HepG2 (cell line): ENCODE data around the gene TBC1D5. TPM values are rescaled to one million over a fixed set of nuclear protein-coding genes. Genes with fewer than 3 reads are reported as not detected.

Experiments
- ATAC-seq: fragments of 200-7000 bp; cut with Tn5 transposase; 3 replicates; pipeline ENCODE4 v1.9.1; 2020; ENCODE audit warnings: mild to moderate bottlenecking, moderate library complexity
- BruUV-seq: library from RNA; stranded (reverse); fragments of 400-500 nt; replicated peaks from 2 replicates; lab custom pipeline; 2021; lab: Mats Ljungman, UMichigan
- CTCF ChIA-PET: fragments of 300-600 bp; formaldehyde crosslinking; extraction: SDS; loops from one replicate; lab custom pipeline; 2021; ENCODE audit warnings: low total read pairs, inconsistent platforms, low intra/inter-chr PET ratio; lab: Yijun Ruan, JAX
- POLR2A ChIA-PET: fragments of 350-600 bp; sonication (Branson Sonifier 250); formaldehyde crosslinking; loops from one replicate; lab custom pipeline; 2020; ENCODE audit warnings: antibody characterized with exemption, inconsistent platforms; lab: Yijun Ruan, JAX
- DNase-seq: peaks from one replicate; pipeline ENCODE4 v3.0.0-alpha.2; 2015; ENCODE audit warnings: low spot score
- FAIRE-seq: peaks from 3 replicates; lab custom pipeline; 2011; peaks lifted over from hg19 to GRCh38; lab: Jason Lieb, UNC
- H2AFZ ChIP-seq: one replicate; pipeline ENCODE4 v1.6.1; 2011; ENCODE audit warnings: low read length, inconsistent platforms
- H3K27ac ChIP-seq: fragments of 300-600 bp; 3 replicates; pipeline ENCODE4 v1.8.0; 2011; ENCODE audit warnings: mixed run types, mild to moderate bottlenecking, mixed read lengths, low read length, inconsistent platforms; ENCODE audit not compliant: insufficient read depth; ENCODE audit errors: extremely low read length
- H3K27me3 ChIP-seq, 2 experiments: fragments of 200-600 bp in 1 of 2; 2 replicates in 1 of 2; 3 replicates in 1 of 2; pipeline versions ENCODE4 v1.6.0 to v1.8.0; 2011; ENCODE audit warnings: low read length in 2 of 2, mild to moderate bottlenecking in 2 of 2, moderate library complexity in 2 of 2, inconsistent platforms in 1 of 2; ENCODE audit not compliant: insufficient read depth in 2 of 2, control insufficient read depth in 1 of 2
- H3K36me3 ChIP-seq, 2 experiments: fragments of 200-600 bp in 1 of 2; replicated peaks in 1 of 2; 2 replicates in 1 of 2; 3 replicates in 1 of 2; pipeline versions ENCODE4 v1.5.1 to v1.8.0; 2011; ENCODE audit warnings: low read length in 2 of 2, inconsistent platforms in 1 of 2; ENCODE audit not compliant: insufficient read depth in 2 of 2, control insufficient read depth in 1 of 2
- H3K4me1 ChIP-seq: 2 replicates; pipeline ENCODE4 v1.5.1; 2012; ENCODE audit warnings: low read length, inconsistent platforms; ENCODE audit not compliant: insufficient read depth
- H3K4me2 ChIP-seq: 2 replicates; pipeline ENCODE4 v1.6.0; 2011; ENCODE audit warnings: low read depth, low read length, inconsistent platforms
- H3K4me3 ChIP-seq, 3 experiments: fragments of 200-600 bp in 1 of 3; sonication (generic), shearing (Covaris generic) in 1 of 3; replicated peaks in 1 of 3; 2 replicates each; pipeline ENCODE4 v1.5.1; 2011 to 2016; ENCODE audit warnings: low read length in 3 of 3, inconsistent platforms in 2 of 3, low read depth in 2 of 3, mild to moderate bottlenecking in 2 of 3, control low read depth in 1 of 3, mixed read lengths in 1 of 3; ENCODE audit not compliant: insufficient read depth in 1 of 3
- H3K79me2 ChIP-seq: one replicate; pipeline ENCODE4 v1.6.1; 2011; ENCODE audit warnings: low read length, inconsistent platforms; ENCODE audit not compliant: insufficient read depth
- H3K9ac ChIP-seq: 2 replicates; pipeline ENCODE4 v1.6.0; 2011; ENCODE audit warnings: mild to moderate bottlenecking, low read depth, low read length, inconsistent platforms; ENCODE audit not compliant: insufficient read depth
- H3K9me3 ChIP-seq: 2 replicates; pipeline ENCODE4 v1.5.1; 2012; ENCODE audit warnings: mild to moderate bottlenecking, low read length
- H4K20me1 ChIP-seq: 2 replicates; pipeline ENCODE4 v1.6.0; 2011; ENCODE audit warnings: inconsistent platforms, mild to moderate bottlenecking, low read length, moderate library complexity; ENCODE audit not compliant: insufficient read depth
- ARHGAP35 ChIP-seq: sonication (generic); formaldehyde crosslinking; IDR thresholded peaks from 2 replicates; pipeline ENCODE4 v1.9.0; 2022; ENCODE audit warnings: mild to moderate bottlenecking, inconsistent platforms, moderate library complexity, missing genetic modification reagents, borderline replicate concordance
- ELF1 ChIP-seq: sonication (generic); formaldehyde crosslinking; IDR thresholded peaks from 2 replicates; pipeline ENCODE4 v1.4.0; 2020; ENCODE audit warnings: missing genetic modification reagents
- ETV6 ChIP-seq: sonication (generic); formaldehyde crosslinking; conservative IDR thresholded peaks from 2 replicates; pipeline ENCODE4 v1.4.0; 2020; ENCODE audit warnings: missing genetic modification reagents
- FOXP4 ChIP-seq: sonication (generic); formaldehyde crosslinking; IDR thresholded peaks from 2 replicates; pipeline ENCODE4 v1.4.0; 2020; ENCODE audit warnings: missing genetic modification reagents
- HOMEZ ChIP-seq: IDR thresholded peaks from 2 replicates; pipeline ENCODE4 v1.6.1; 2016; ENCODE audit warnings: low read depth
- IRF1 ChIP-seq: sonication (generic); formaldehyde crosslinking; IDR thresholded peaks from 2 replicates; pipeline ENCODE4 v1.4.0; 2020; ENCODE audit warnings: low read depth, mild to moderate bottlenecking, missing genetic modification reagents
- MAZ ChIP-seq, 2 experiments: sonication (generic) in 1 of 2; formaldehyde crosslinking in 1 of 2; IDR thresholded peaks; 2 replicates each; pipeline versions ENCODE4 v1.5.0 to v1.6.1; 2012 to 2020; ENCODE audit warnings: low read depth in 2 of 2, mild to moderate bottlenecking in 2 of 2, borderline replicate concordance in 1 of 2, improper control_type of control experiment in 1 of 2, low read length in 1 of 2, missing genetic modification reagents in 1 of 2, moderate library complexity in 1 of 2
- TIGD3 ChIP-seq: sonication (generic); formaldehyde crosslinking; IDR thresholded peaks from 2 replicates; pipeline ENCODE4 v1.5.1; 2020; ENCODE audit warnings: mild to moderate bottlenecking, missing genetic modification reagents, borderline replicate concordance
- ZBTB37 ChIP-seq: sonication (generic); formaldehyde crosslinking; IDR thresholded peaks from 2 replicates; pipeline ENCODE4 v1.4.0; 2020; ENCODE audit warnings: mild to moderate bottlenecking, missing genetic modification reagents
- ZNF430 ChIP-seq: sonication (generic); formaldehyde crosslinking; IDR thresholded peaks from 2 replicates; pipeline ENCODE4 v1.9.0; 2021; ENCODE audit warnings: mild to moderate bottlenecking, missing genetic modification reagents
- ZNF441 ChIP-seq: sonication (generic); formaldehyde crosslinking; IDR thresholded peaks from 2 replicates; pipeline ENCODE4 v1.7.0; 2021; ENCODE audit warnings: missing genetic modification reagents, borderline replicate concordance
- ZNF484 ChIP-seq: sonication (generic); formaldehyde crosslinking; IDR thresholded peaks from 2 replicates; pipeline ENCODE4 v1.5.1; 2020; ENCODE audit warnings: mild to moderate bottlenecking, low read depth, missing genetic modification reagents, borderline replicate concordance
- WGBS: methylation state at CpG from one replicate; pipeline ENCODE4 v1.1.6; 2017; ENCODE audit warnings: low lambda C conversion rate; 5-methylcytosine and 5-hydroxymethylcytosine counted together
- in situ Hi-C: cut with HindIII; loops from 2 replicates; pipeline ENCODE4 v1.10.0; 2017; ENCODE audit warnings: low pct_unique_long_range_greater_than_20kb; ENCODE audit not compliant: extremely low pct_ligation_motif_present
- intact Hi-C: fragments of 100-400 bp; cut with micrococcal nuclease; formaldehyde crosslinking; loops from one replicate; pipeline ENCODE4 v1.10.0; 2022; ENCODE audit not compliant: unreplicated experiment
- polyA plus RNA-seq, 8 experiments: library from polyadenylated mRNA; depleted of rRNA in 3 of 8; stranded (reverse) in 7 of 8; unstranded in 1 of 8; fragments of >200 nt; fragmentation: Illumina TruSeq in 4 of 8; extraction: Trizol in 4 of 8; gene quantifications; 2 replicates each; pipeline versions ENCODE4 v1.2.1 to v1.2.3, GENCODE V29; 2011 to 2016; ENCODE audit warnings: low read depth in 4 of 8, missing spikeins in 1 of 8, mixed read lengths in 1 of 8; ENCODE audit not compliant: insufficient read depth in 1 of 8
- total RNA-seq, 5 experiments: library from RNA; depleted of rRNA; stranded (reverse); fragments of >200 nt; fragmentation: Illumina TruSeq; extraction: Trizol; gene quantifications; 2 replicates each; pipeline ENCODE4 v1.2.3, GENCODE V29; 2016; ENCODE audit warnings: low read depth in 1 of 5

Gene TBC1D5
- total and polyA plus RNA-seq, 2 of the 13 experiments (the other 11 are each of a cell fraction or from before 2014, with no cell fraction given): 19.2 to 33.3 TPM

- TF ChIP-seq ZBTB37 (CRISPR knock-in tag): no peak
- no peak for TF ChIP-seq HOMEZ (CRISPR knock-in tag)
- TF ChIP-seq MAZ (IDR thresholded peaks at IDR 0.05; ENCODE audit: borderline replicate concordance, low read depth, low read length): no peak
- TF ChIP-seq MAZ (CRISPR knock-in tag; IDR thresholded peaks at IDR 0.05; ENCODE audit: low read depth): no peak
These were observed 190.1 kb downstream of the TBC1D5 start (continued) for GRCh38 chr3:17552351-17552750.

- BruUV-seq: no TSS peak
- no peaks in the 10 kb centered on the region for H4K20me1 ChIP-seq
- no peak overlapping the region for H2AFZ ChIP-seq
- H3K9me3 ChIP-seq: no peaks in the 10 kb centered on the region
- H3K4me2 ChIP-seq: no peak overlapping the region
- no peaks in the 10 kb centered on the region for H3K27me3 ChIP-seq
- FAIRE-seq (no peak), ATAC-seq (no peak), DNase-seq (no peak)
- ChIA-PET CTCF (no interaction called here), POLR2A (no interaction called here)
- WGBS: 92% methylated on average over 1 of the region's 1 CpG
- in situ Hi-C loops (no loop called here), intact Hi-C loops (no loop called here)
- no peaks in the 10 kb centered on the region for H3K36me3 ChIP-seq
- no peaks in the 10 kb centered on the region for H3K4me1 ChIP-seq
- H3K4me3 ChIP-seq: no peak overlapping the region
- TF ChIP-seq ZNF484 (no peak), FOXP4 (CRISPR knock-in tag) (no peak), ELF1 (no peak), ZNF441 (CRISPR knock-in tag) (no peak), ZNF430 (CRISPR knock-in tag) (no peak), IRF1 (CRISPR knock-in tag) (no peak), ETV6 (CRISPR knock-in tag) (no peak), TIGD3 (CRISPR knock-in tag) (no peak), ARHGAP35 (CRISPR knock-in tag) (no peak)
- TF ChIP-seq, all 625 proteins: peak for 0
- Histone ChIP-seq H3K79me2 (no peaks in the 10 kb centered on the region), H3K9ac (no peak overlapping the region), H3K27ac (no peak overlapping the region)
These were observed 190.5 kb downstream of the TBC1D5 start for GRCh38 chr3:17551895-17552294.
